HT-29 (cell line): ENCODE measurements around the gene FUT4. TPM values are rescaled to one million over a fixed set of nuclear protein-coding genes. Genes with fewer than 3 reads are reported as not detected.
A peak's percentile ranks its signal among the peaks of the same experiment; 100 is the strongest.
"Not testable (repeated sequence)": the region's sequence is repeated elsewhere in the genome, so short reads cannot be mapped to it uniquely, and the experiment has no call there.

Source experiments
- DNase-seq: peaks from one replicate; pipeline ENCODE4 v3.0.0-alpha.2; 2015; ENCODE audit warnings: low spot score
- total RNA-seq: library from RNA; depleted of rRNA; stranded (reverse); fragments of >200 nt; shearing (Covaris generic); gene quantifications from 2 replicates; pipeline ENCODE4 v1.2.3, GENCODE V29; 2014

The FUT4 gene
- total RNA-seq, 1 experiment from 2014 or later, result 55.1 TPM

DNA sequence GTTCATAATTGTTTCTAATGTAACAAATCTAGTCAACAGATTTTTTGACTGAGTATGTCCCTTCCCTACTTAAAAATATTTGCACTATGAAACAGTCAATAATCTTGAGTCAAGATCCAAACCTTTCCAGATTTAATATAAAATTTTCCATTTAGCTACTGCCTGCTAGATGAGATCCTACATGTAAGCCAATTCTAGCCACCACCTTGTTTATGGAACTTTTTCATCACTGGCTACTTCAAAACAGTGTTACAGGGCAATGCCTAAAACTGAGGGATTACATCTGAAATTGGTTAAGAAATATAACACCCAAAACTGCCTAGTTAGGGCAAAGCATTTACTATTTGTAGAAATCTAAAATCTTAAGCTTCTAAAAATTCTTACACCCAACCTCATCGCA, 10.5 kb upstream of the FUT4 start:
- no peak for DNase-seq

GRCh38 chr11:94533696-94534630, 9.8 kb upstream of the FUT4 start:
- DNase-seq, result no peak

GRCh38 chr11:94536386-94536785, 7.3 kb upstream of the FUT4 start:
- DNase-seq, result peak; percentile 88

- DNase-seq, result peak; percentile 59
Observed at GRCh38 chr11:94537031-94537600, 6.6 kb upstream of the FUT4 start.

- peak; percentile 86 for DNase-seq
Observed at GRCh38 chr11:94539420-94539819, 4.3 kb upstream of the FUT4 start.

- DNase-seq, result peak; percentile 66
Observed at GRCh38 chr11:94544646-94545263, 1.0 kb downstream of the FUT4 start.

- peak; percentile 70 for DNase-seq
Observed at GRCh38 chr11:94545264-94546161, 1.8 kb downstream of the FUT4 start.

DNA sequence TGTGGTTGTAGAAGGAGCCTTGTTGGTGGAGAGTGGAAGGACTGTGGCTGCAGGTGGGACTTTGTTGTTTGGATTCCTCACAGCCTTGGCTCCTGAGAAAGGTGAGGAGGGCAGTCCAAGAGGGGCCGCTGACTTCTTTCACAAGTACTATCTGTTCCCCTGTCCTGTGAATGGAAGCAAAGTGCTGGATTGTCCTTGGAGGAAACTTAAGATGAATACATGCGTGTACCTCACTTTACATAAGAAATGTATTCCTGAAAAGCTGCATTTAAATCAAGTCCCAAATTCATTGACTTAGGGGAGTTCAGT, 2.4 kb downstream of the FUT4 start:
- peak; percentile 54 for DNase-seq

GRCh38 chr11:94546886-94547285, 3.2 kb downstream of the FUT4 start:
- peak; percentile 72 for DNase-seq

DNA sequence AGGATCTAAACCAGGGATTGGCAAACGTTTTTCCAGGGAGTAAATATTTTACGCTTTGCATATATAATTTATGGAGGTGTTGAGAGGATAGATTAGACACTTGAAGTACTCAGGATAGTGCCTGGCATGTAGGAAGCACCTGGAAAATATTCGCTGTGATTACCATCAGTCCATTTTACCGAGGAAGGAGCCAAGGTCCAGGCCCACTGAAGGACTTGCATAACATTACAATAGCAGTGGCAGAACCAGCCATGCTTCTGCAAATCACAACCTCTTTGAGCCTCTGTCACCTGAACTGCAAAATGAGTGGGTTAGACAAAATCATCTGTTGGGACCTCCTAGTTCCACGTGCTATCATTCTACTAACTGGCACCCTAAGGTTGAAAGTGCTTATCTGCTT, 5.4 kb downstream of the FUT4 start:
- peak; percentile 23 for DNase-seq

DNA sequence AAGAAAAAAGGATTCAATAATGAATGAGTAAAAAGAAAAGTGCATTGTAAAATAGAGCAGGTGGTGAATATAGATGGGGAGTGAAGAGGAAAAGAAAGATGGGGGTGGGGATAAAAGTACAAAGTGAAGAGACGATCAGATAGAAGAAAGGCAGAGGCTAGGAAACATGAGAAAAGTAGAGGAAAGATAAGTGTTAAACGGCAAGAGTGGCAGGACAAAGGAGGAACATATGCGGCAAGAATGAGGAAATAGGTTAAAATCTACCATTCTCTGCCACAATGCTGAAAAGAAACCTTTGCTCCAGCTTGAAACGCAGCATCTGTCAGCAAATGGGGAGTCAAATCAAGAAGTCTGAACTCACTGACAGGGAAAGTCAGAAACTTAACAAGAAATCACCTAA, 6.8 kb downstream of the FUT4 start:
- peak; percentile 36 for DNase-seq

- peak; percentile 78 for DNase-seq
Observed at GRCh38 chr11:94553938-94554337, 10.2 kb downstream of the FUT4 start.

DNA sequence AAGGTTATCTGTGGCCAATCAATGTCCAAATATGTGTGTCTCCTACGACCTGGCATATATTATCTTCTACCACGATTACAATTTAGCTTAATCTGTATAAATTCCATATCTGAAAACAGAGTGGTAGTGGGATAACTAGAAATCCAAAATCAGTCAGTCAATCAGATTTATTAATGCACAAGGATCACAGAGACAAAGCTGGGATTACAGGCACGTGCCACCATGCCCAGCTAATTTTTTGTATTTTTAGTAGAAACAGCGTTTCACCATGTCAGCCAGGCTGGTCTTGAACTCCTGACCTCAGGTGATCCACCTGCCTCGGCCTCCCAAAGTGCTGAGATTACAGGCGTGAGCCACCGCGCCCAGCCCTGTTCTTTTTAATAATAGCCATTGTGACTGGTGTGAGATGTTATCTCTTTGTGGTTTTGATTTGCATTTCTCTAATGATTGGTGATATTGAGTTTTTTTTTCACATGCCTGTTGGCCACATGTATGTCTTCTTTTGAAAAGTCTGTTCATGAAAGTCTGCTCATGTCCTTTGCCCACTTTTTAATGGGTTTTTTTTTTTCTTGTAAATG, 12.1 kb downstream of the FUT4 start:
- DNase-seq, result not testable (repeated sequence)

- DNase-seq, result no peak
Observed at GRCh38 chr11:94557421-94557820, 13.7 kb downstream of the FUT4 start.

DNA sequence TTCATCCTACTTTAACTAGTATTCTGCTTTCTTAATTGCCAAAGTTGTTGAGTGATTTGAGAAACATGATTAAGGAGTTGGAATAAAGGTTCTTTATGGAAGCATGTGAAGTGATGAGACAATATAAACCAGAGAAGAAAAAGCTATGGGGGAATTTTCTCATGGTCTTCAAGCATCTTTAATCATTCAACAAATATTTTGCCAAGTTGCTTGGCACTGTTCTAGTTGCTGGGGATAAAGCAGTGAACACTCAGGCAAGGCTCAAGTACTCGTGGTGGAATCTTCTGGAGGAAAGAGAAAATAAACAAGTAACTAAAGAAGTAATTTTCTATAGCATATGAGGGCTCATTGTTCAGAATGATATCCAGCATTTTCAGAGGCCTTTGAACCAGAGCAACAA, 14.3 kb downstream of the FUT4 start:
- DNase-seq, result no peak

DNA sequence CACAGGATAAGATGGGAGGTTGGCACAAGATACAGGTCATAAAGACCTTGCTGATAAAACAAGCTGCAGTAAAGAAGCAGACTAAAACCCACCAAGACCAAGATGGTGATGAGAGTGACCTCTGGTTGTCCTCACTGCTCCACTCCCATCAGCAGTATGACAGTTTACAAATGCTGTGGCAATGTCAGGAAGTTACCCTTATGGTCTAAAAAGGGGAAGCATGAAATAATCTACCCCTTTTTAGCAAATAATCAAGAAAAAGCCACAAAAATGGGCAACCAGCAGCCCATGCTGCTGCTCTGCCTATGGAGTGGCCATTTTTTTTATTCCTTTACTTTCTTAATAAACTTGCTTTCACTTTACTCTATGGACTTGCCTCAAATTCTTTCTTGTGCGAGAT, 14.7 kb downstream of the FUT4 start:
- no peak for DNase-seq

GRCh38 chr11:94558932-94559331, 15.2 kb downstream of the FUT4 start:
- no peak for DNase-seq

DNA sequence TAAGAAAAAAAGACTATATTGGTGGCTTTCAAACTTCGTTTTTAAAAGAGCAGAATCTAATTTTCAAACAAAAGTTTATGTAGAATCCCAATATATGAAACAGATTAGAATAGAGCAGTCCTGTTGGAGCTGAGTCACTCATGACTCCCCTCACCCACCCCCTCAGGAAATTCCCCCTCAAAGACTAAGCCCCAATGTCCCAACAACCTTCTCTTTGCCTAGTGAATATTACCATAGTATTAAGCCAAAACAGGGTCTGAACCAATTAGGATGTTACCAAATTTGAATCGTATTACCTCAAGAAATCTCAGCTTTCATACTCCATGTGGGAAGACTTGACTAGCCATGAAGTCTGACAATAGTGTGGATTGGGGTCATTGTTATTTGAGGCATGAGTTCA, 15.6 kb downstream of the FUT4 start:
- no peak for DNase-seq

- no peak for DNase-seq
Observed at GRCh38 chr11:94560834-94561233, 17.1 kb downstream of the FUT4 start.

- peak; percentile 44 for DNase-seq
Observed at GRCh38 chr11:94563176-94563847, 19.6 kb downstream of the FUT4 start.
